Fibroblast of pulmonary artery (primary cell): ENCODE measurements around the gene ALPK3.

Experiments used
- DNase-seq: peaks from one replicate; pipeline ENCODE4 v3.0.0-alpha.2; 2010; ENCODE audit warnings: low read depth
- H3K4me3 ChIP-seq: replicated peaks from 2 replicates; pipeline ENCODE4 v1.5.1; 2011; ENCODE audit warnings: low read depth, mild to moderate bottlenecking, control low read depth, low read length, moderate library complexity
- TF ChIP-seq, protein P1 (sequence below): IDR thresholded peaks from 2 replicates; pipeline ENCODE4 v1.5.1; 2011; ENCODE audit warnings: mild to moderate bottlenecking, control low read depth, low read length, inconsistent platforms; ENCODE audit errors: missing control alignments

The ALPK3 gene

DNA sequence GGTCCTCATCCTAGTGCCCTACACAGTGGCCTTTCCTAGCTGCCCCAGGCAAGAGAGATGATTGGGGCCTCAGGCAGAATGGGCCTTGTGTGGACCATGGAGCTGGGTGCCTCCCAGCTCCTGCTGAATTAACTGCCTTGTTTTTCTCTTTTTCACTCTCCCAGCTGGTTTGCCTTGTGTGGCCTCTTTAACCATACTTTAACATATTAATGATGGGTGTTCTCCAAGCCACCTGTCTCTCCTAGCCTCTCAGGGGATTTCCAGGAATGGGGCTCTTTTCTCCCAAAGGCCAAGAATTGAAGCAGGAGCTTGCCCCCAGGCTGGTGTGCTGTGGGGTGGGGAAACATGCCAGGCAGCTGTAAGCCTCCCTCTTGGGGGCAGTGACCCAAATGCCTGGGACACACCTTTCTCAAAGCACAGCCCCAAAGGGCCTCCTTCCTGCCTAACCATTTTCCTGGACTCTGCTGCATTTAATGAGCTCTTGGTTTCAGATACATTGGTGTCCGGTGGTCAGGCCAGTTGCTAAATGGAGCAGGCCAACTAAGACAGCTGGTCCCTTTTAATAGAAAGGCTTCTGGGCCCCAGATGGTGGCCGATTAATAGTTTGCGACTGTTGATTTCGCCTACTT, 5.6 kb downstream of the ALPK3 start:
- TF ChIP-seq, protein P1, sequence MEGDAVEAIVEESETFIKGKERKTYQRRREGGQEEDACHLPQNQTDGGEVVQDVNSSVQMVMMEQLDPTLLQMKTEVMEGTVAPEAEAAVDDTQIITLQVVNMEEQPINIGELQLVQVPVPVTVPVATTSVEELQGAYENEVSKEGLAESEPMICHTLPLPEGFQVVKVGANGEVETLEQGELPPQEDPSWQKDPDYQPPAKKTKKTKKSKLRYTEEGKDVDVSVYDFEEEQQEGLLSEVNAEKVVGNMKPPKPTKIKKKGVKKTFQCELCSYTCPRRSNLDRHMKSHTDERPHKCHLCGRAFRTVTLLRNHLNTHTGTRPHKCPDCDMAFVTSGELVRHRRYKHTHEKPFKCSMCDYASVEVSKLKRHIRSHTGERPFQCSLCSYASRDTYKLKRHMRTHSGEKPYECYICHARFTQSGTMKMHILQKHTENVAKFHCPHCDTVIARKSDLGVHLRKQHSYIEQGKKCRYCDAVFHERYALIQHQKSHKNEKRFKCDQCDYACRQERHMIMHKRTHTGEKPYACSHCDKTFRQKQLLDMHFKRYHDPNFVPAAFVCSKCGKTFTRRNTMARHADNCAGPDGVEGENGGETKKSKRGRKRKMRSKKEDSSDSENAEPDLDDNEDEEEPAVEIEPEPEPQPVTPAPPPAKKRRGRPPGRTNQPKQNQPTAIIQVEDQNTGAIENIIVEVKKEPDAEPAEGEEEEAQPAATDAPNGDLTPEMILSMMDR, result no peak
- no peak overlapping the region for H3K4me3 ChIP-seq
- DNase-seq, result no peak

DNA sequence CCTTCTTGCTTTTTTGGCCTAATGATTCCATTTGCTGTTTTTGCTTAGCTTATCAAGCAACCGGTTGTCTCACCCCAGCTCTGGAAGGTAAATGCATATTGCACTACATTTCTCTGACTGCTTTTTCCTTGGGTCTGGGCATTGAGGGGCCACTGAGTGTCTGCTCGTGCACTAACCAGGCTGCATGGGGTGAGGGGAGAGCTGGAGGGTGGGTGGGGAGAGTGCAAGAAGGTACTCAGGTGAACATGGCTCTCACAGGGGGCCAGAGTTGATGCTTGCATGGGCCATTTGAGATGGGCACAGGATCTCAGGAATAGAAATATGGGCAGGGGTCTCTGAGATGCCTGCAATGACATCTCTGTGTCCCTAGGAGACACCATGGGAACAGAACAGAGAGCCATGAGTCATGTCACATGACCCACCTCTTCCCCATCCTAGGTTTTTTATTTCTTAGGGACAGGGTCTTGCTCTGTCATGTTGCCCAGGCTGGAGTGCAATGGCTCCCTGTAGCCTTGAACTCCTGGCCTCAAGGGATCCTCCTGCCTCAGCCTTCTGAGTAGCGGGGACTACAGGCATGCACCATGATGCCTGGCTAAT, 6.2 kb downstream of the ALPK3 start:
- TF ChIP-seq, protein P1, result no peak
- H3K4me3 ChIP-seq, result no peak overlapping the region

DNA sequence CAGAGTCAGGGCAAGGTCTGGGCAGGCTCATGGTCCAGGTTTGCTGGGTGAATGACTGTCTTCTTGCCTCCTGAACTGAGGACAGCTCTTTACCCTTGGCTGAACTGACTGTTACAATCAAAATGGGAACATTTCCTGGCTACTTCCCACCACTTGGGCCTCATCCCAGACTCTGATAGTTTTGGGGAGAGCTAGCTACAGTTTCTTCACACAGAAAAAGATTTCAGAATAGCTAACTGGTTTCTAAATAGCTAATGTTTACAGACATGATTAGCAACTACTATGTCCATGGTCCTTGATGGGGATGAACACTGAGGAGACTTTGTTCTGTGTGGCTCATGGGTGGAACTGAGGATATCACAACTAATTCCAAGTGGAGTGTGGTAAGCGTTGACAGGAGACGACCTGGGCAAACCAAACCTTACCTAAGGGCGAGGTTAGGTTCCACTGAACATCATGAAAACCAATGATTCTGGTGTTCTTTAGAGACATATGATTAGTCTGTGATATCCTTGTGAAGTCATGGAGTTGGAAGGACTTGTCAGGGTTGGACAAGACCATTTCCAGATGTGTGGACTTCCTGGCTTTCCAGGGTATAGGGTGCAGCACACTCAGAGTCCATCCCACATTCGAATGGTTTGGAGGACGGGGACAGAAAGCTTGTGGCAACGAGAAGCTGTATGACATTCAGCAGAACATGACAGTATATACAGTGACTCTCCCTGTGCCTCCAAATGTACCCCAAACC, 7.3 kb downstream of the ALPK3 start:
- TF ChIP-seq, protein P1, result no peak
- peak; percentile 57 for DNase-seq
- no peak overlapping the region for H3K4me3 ChIP-seq

More for the DNA sequence above, 6.2 kb downstream of the ALPK3 start:
- DNase-seq, result no peak

DNA sequence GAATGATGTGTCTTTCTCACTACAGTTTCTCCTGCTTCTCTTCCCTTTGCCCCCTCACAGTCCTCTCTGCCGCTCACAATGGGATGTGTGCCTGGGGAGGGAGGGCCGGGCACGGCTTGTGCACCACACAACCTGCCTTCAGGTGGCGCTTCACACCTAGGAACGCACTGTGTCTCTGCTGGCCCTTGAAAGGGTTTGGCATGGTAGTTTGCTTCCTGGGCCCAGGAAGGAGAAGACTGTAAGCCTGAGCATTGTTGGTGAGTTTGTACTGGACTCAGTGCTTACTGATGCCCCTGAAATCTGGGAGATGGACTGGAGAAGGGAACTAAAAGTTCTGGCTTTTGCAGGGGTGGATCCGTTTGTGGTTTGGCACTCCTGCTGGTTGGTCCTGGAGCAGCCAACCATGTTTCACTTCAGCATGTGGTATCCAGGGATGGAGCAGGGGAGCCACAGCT, 9.2 kb downstream of the ALPK3 start:
- TF ChIP-seq, protein P1, result peak; percentile 24
- no peak overlapping the region for H3K4me3 ChIP-seq
- DNase-seq, result peak; percentile 22

DNA sequence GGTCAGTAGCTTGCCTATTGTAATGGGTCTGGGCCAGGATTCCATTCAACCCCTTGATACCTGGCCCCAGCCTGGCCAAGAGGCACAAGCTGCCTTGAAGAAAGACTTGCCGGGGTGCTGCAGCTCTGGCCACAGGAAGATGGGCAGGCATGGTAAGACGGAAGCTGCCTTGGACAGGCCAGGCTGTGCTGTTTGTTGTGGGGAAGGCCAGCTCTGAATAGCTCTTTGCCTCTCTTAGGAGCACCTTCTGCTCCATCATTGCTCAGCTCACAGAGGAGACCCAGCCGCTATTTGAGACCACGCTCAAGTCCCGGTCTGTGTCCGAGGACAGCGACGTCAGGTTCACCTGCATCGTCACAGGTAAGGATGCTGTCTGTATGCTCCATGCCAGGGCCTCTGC, 10.1 kb downstream of the ALPK3 start:
- DNase-seq, result no peak
- TF ChIP-seq, protein P1, result no peak
- H3K4me3 ChIP-seq, result no peak overlapping the region

DNA sequence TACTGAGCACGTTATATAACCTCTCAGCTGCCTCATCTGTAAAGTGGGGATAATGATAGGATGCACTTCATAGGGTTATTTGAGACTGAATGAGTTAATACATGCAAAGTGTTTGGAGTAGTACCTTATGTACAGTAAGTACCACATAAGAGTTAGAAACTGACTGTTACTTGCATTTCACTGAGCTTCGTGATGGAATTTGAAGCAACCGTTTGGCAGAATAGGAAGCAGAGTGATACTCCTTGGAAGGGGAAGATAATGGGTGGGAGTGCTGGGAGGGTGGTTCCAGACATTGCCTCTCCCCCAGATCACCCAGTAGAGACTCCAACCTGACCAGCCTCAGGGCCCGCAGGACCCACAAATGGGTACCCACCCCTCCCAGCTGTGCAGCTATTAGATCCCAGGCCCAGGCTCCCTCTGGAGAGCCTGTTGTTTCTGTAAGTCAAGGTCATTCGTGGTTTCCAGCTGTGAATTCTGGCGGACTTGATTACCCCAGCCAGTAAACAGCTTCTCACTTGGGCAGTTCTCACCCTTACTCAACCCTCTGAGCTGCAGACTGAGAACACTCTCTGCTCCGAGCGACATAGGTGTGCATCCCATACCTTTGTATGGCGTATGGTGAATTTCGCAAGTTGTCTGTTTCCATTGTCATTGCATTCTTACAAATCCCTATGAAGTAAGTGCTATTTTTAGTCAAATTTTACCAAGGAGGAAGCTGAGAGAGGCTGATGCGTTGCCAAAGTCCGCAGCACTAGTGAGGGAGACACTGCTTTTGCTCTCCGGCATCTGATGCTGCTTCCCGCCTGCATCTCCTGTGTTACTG, 11.1 kb downstream of the ALPK3 start:
- no peak overlapping the region for H3K4me3 ChIP-seq
- TF ChIP-seq, protein P1, result no peak
- peak; percentile 63 for DNase-seq
